ENCODE measurements around the gene SPEN.

Gene SPEN

GRCh38 chr1:15938628-15939161 lies 91.2 kb downstream of the SPEN start:
- Histone ChIP-seq H3K4me3 (ENCODE audit: low read depth, low read length) (no peak overlapping the region), H3K36me3 (ENCODE audit: control insufficient read depth in 1 of 2, insufficient read depth in 2 of 2, low read length in 2 of 2) (peaks cover 70 to 77% of the 10 kb centered on the region in 2 experiments), H2BK12ac (ENCODE audit: low read length) (peak overlapping the region; percentile 80), H3K4me2 (ENCODE audit: low read length) (no peak overlapping the region), H3K9ac (ENCODE audit: low read length) (no peak overlapping the region), H2AK5ac (ENCODE audit: low read length) (peak overlapping the region; percentile 49), H2AFZ (ENCODE audit: insufficient read depth, low read length, poor library complexity) (no peak overlapping the region), H3K4me1 (ENCODE audit: control insufficient read depth in 1 of 2, insufficient read depth in 2 of 2, low read length in 2 of 2) (peaks cover 21 to 23% of the 10 kb centered on the region in 2 experiments), H2BK5ac (ENCODE audit: low read depth, low read length, poor library complexity) (peak overlapping the region; percentile 66), H3K18ac (ENCODE audit: low read length) (peak overlapping the region; percentile 48), H3K14ac (ENCODE audit: low read length) (no peak overlapping the region), H4K12ac (ENCODE audit: low read depth, low read length) (no peak overlapping the region), H4K91ac (ENCODE audit: low read depth, low read length) (peak overlapping the region; percentile 72), H3K27ac (ENCODE audit: low read depth, low read length) (peak overlapping the region; percentile 45), H3K9me3 (ENCODE audit: insufficient read depth, low read depth, low read length) (peaks cover 2% of the 10 kb centered on the region), H3K23ac (ENCODE audit: low read length) (no peak overlapping the region), H2BK120ac (ENCODE audit: insufficient read depth, low read length, poor library complexity) (peak overlapping the region; percentile 4), H4K8ac (ENCODE audit: low read depth, low read length) (peak overlapping the region; percentile 42), H3K27me3 (ENCODE audit: insufficient read depth, low read length) (no peaks in the 10 kb centered on the region), H3K79me1 (ENCODE audit: low read length) (peaks cover 7% of the 10 kb centered on the region), H3K79me2 (ENCODE audit: control insufficient read depth, insufficient read depth, low read length, poor library complexity) (no peaks in the 10 kb centered on the region), H3K4ac (ENCODE audit: low read depth, low read length) (no peak overlapping the region)
- no CpG with 5 or more reads among the region's 8 CpGs for WGBS (ENCODE audit: extremely low coverage, insufficient coverage, insufficient read length)
- peak; percentile 30 to 33 for DNase-seq

GRCh38 chr1:15939181-15940109 lies 91.9 kb downstream of the SPEN start:
- no peak overlapping the region for H2AK5ac ChIP-seq (ENCODE audit: low read length)
- peak; percentile 82 to 83 for DNase-seq

GRCh38 chr1:15940110-15941043 lies 92.9 kb downstream of the SPEN start:
- H4K91ac ChIP-seq (ENCODE audit: low read depth, low read length) = peak overlapping the region; percentile 36
- no peak overlapping the region for H3K18ac ChIP-seq (ENCODE audit: low read length)
- no peak overlapping the region for H3K4ac ChIP-seq (ENCODE audit: low read depth, low read length)
- DNase-seq = no peak
- H3K4me3 ChIP-seq (ENCODE audit: low read depth, low read length) = no peak overlapping the region
- no peaks in the 10 kb centered on the region for H3K9me3 ChIP-seq (ENCODE audit: insufficient read depth, low read depth, low read length)
- no peak overlapping the region for H3K4me2 ChIP-seq (ENCODE audit: low read length)
- no peak overlapping the region for H3K14ac ChIP-seq (ENCODE audit: low read length)
- H2BK5ac ChIP-seq (ENCODE audit: low read depth, low read length, poor library complexity) = no peak overlapping the region
- peaks cover 7% of the 10 kb centered on the region for H3K79me1 ChIP-seq (ENCODE audit: low read length)
- no peak overlapping the region for H4K8ac ChIP-seq (ENCODE audit: low read depth, low read length)
- H2BK120ac ChIP-seq (ENCODE audit: insufficient read depth, low read length, poor library complexity) = no peak overlapping the region
- H3K27me3 ChIP-seq (ENCODE audit: insufficient read depth, low read length) = no peaks in the 10 kb centered on the region
- no peak overlapping the region for H4K12ac ChIP-seq (ENCODE audit: low read depth, low read length)
- H3K4me1 ChIP-seq (ENCODE audit: control insufficient read depth in 1 of 2, insufficient read depth in 2 of 2, low read length in 2 of 2) = peaks cover 21 to 23% of the 10 kb centered on the region in 2 experiments
- peaks cover 70 to 77% of the 10 kb centered on the region in 2 experiments for H3K36me3 ChIP-seq (ENCODE audit: control insufficient read depth in 1 of 2, insufficient read depth in 2 of 2, low read length in 2 of 2)
- peak overlapping the region; percentile 13 for H2BK12ac ChIP-seq (ENCODE audit: low read length)
- H2AK5ac ChIP-seq (ENCODE audit: low read length) = no peak overlapping the region
- WGBS (ENCODE audit: extremely low coverage, insufficient coverage, insufficient read length) = no CpG with 5 or more reads among the region's 13 CpGs
- H3K23ac ChIP-seq (ENCODE audit: low read length) = no peak overlapping the region
- no peak overlapping the region for H2AFZ ChIP-seq (ENCODE audit: insufficient read depth, low read length, poor library complexity)
- no peak overlapping the region for H3K27ac ChIP-seq (ENCODE audit: low read depth, low read length)
- H3K79me2 ChIP-seq (ENCODE audit: control insufficient read depth, insufficient read depth, low read length, poor library complexity) = no peaks in the 10 kb centered on the region
- H3K9ac ChIP-seq (ENCODE audit: low read length) = no peak overlapping the region

More at GRCh38 chr1:15939181-15940109, 91.9 kb downstream of the SPEN start:
- Histone ChIP-seq H4K91ac (ENCODE audit: low read depth, low read length) (no peak overlapping the region), H4K8ac (ENCODE audit: low read depth, low read length) (no peak overlapping the region), H3K23ac (ENCODE audit: low read length) (no peak overlapping the region), H3K79me2 (ENCODE audit: control insufficient read depth, insufficient read depth, low read length, poor library complexity) (no peaks in the 10 kb centered on the region), H3K14ac (ENCODE audit: low read length) (no peak overlapping the region), H2BK120ac (ENCODE audit: insufficient read depth, low read length, poor library complexity) (no peak overlapping the region), H3K4me2 (ENCODE audit: low read length) (no peak overlapping the region), H3K4ac (ENCODE audit: low read depth, low read length) (no peak overlapping the region), H2AFZ (ENCODE audit: insufficient read depth, low read length, poor library complexity) (no peak overlapping the region), H3K4me1 (ENCODE audit: control insufficient read depth in 1 of 2, insufficient read depth in 2 of 2, low read length in 2 of 2) (peaks cover 21 to 23% of the 10 kb centered on the region in 2 experiments), H3K9me3 (ENCODE audit: insufficient read depth, low read depth, low read length) (no peaks in the 10 kb centered on the region), H2BK5ac (ENCODE audit: low read depth, low read length, poor library complexity) (no peak overlapping the region), H3K18ac (ENCODE audit: low read length) (no peak overlapping the region), H3K27me3 (ENCODE audit: insufficient read depth, low read length) (no peaks in the 10 kb centered on the region), H4K12ac (ENCODE audit: low read depth, low read length) (no peak overlapping the region), H2BK12ac (ENCODE audit: low read length) (no peak overlapping the region), H3K36me3 (ENCODE audit: control insufficient read depth in 1 of 2, insufficient read depth in 2 of 2, low read length in 2 of 2) (peaks cover 70 to 77% of the 10 kb centered on the region in 2 experiments), H3K79me1 (ENCODE audit: low read length) (peaks cover 7% of the 10 kb centered on the region), H3K4me3 (ENCODE audit: low read depth, low read length) (no peak overlapping the region), H3K27ac (ENCODE audit: low read depth, low read length) (peak overlapping the region; percentile 60), H3K9ac (ENCODE audit: low read length) (no peak overlapping the region)
- no CpG with 5 or more reads among the region's 17 CpGs for WGBS (ENCODE audit: extremely low coverage, insufficient coverage, insufficient read length)
